Neural cell (in vitro differentiated cells): Measurements from ENCODE around the gene DDX41. TPM values are rescaled to one million over a fixed set of nuclear protein-coding genes. Genes with fewer than 3 reads are reported as not detected.

Experiments used
- H2AFZ ChIP-seq: fragments of 200-600, 300-800 bp; sonication (generic), shearing (Covaris generic); 2 replicates; pipeline ENCODE4 v1.6.0; 2014; ENCODE audit warnings: low read depth, mild to moderate bottlenecking, antibody characterized with exemption, low read length, moderate library complexity
- H3F3A ChIP-seq: fragments of 200-600 bp; shearing (Covaris generic); 2 replicates; pipeline ENCODE4 v1.6.1; 2016; ENCODE audit warnings: mild to moderate bottlenecking, moderate library complexity, mixed read lengths, antibody characterized with exemption, low read length; ENCODE audit not compliant: insufficient read depth, poor library complexity, severe bottlenecking
- H3K27ac ChIP-seq: fragments of 200-600, 300-800 bp; sonication (generic), shearing (Covaris generic); 2 replicates; pipeline ENCODE4 v1.5.1; 2014; ENCODE audit warnings: mild to moderate bottlenecking, low read length, moderate library complexity
- H3K27me3 ChIP-seq: fragments of 300-800, 200-600 bp; sonication (generic), shearing (Covaris generic); 2 replicates; pipeline ENCODE4 v1.6.0; 2014; ENCODE audit warnings: mild to moderate bottlenecking, low read depth, low read length, moderate library complexity; ENCODE audit not compliant: insufficient read depth
- H3K36me3 ChIP-seq: fragments of 300-800, 200-600 bp; sonication (generic), shearing (Covaris generic); 2 replicates; pipeline ENCODE4 v1.5.1; 2014; ENCODE audit warnings: mild to moderate bottlenecking, antibody characterized with exemption, low read length, moderate library complexity; ENCODE audit not compliant: insufficient read depth
- H3K4me2 ChIP-seq: fragments of 300-800, 200-600 bp; sonication (generic), shearing (Covaris generic); 2 replicates; pipeline ENCODE4 v1.6.0; 2014; ENCODE audit warnings: mild to moderate bottlenecking, low read length
- H3K4me3 ChIP-seq: fragments of 300-800, 200-600 bp; sonication (generic), shearing (Covaris generic); 2 replicates; pipeline ENCODE4 v1.5.1; 2014; ENCODE audit warnings: mild to moderate bottlenecking, low read length, moderate library complexity
- H3K79me2 ChIP-seq: fragments of 200-600 bp; shearing (Covaris generic); replicated peaks from 2 replicates; pipeline ENCODE4 v1.6.0; 2014; ENCODE audit warnings: mild to moderate bottlenecking, low read length, moderate library complexity; ENCODE audit not compliant: insufficient read depth
- H3K9ac ChIP-seq: fragments of 300-800, 200-600 bp; sonication (generic), shearing (Covaris generic); 2 replicates; pipeline ENCODE4 v1.6.1; 2016; ENCODE audit warnings: mild to moderate bottlenecking, low read length, mixed read lengths
- H3K9me2 ChIP-seq: fragments of 200-600 bp; shearing (Covaris generic); 2 replicates; pipeline ENCODE4 v1.6.1; 2016; ENCODE audit warnings: mild to moderate bottlenecking, low read length, mixed read lengths; ENCODE audit not compliant: insufficient read depth
- H3K9me3 ChIP-seq: fragments of 200-600, 300-800 bp; sonication (generic), shearing (Covaris generic); 2 replicates; pipeline ENCODE4 v1.6.1; 2016; ENCODE audit warnings: mild to moderate bottlenecking, mixed run types, low read length, moderate library complexity, mixed read lengths
- H4K20me1 ChIP-seq: fragments of 200-600 bp; shearing (Covaris generic); 2 replicates; pipeline ENCODE4 v1.6.1; 2016; ENCODE audit warnings: mild to moderate bottlenecking, mixed run types; ENCODE audit not compliant: insufficient read depth
- CTCF ChIP-seq: fragments of 450-650 bp; IDR thresholded peaks from 2 replicates; pipeline ENCODE4 v1.5.1; 2014; ENCODE audit warnings: antibody characterized with exemption, mild to moderate bottlenecking, moderate library complexity; ENCODE audit not compliant: poor library complexity, severe bottlenecking
- EP300 ChIP-seq: fragments of 450-650 bp; conservative IDR thresholded peaks from 2 replicates; pipeline ENCODE4 v1.6.1; 2014; ENCODE audit warnings: antibody characterized with exemption, mild to moderate bottlenecking, moderate library complexity; ENCODE audit not compliant: poor library complexity, severe bottlenecking
- EZH2 ChIP-seq: fragments of 200-600, 300-800 bp; shearing (Covaris generic), sonication (generic); IDR thresholded peaks from 2 replicates; pipeline ENCODE4 v1.6.1; 2014; ENCODE audit warnings: antibody characterized with exemption, low read length, borderline replicate concordance, mild to moderate bottlenecking; ENCODE audit not compliant: insufficient read depth, poor library complexity, severe bottlenecking
- MXI1 ChIP-seq: fragments of 450-650 bp; conservative IDR thresholded peaks from 2 replicates; pipeline ENCODE4 v1.6.1; 2014; ENCODE audit warnings: antibody characterized with exemption, mild to moderate bottlenecking; ENCODE audit not compliant: poor library complexity, severe bottlenecking
- POLR2AphosphoS5 ChIP-seq: IDR thresholded peaks from 2 replicates; pipeline ENCODE4 v1.6.1; 2012
- RAD21 ChIP-seq: fragments of 450-650 bp; conservative IDR thresholded peaks from 2 replicates; pipeline ENCODE4 v1.6.1; 2014; ENCODE audit warnings: antibody characterized with exemption, mild to moderate bottlenecking, moderate library complexity
- SMC3 ChIP-seq: fragments of 450-650 bp; conservative IDR thresholded peaks from 2 replicates; pipeline ENCODE4 v1.6.1; 2014; ENCODE audit warnings: antibody characterized with exemption, mild to moderate bottlenecking, moderate library complexity; ENCODE audit not compliant: poor library complexity
- TAF1 ChIP-seq: IDR thresholded peaks from 2 replicates; pipeline ENCODE4 v1.6.1; 2012; ENCODE audit warnings: low read depth
- polyA plus RNA-seq: library from polyadenylated mRNA; depleted of rRNA; stranded (reverse); fragments of >200 nt; gene quantifications from 2 replicates; pipeline ENCODE4 v1.2.3, GENCODE V29; 2014
- TF ChIP-seq, protein P1 (sequence below): IDR thresholded peaks from 2 replicates; pipeline ENCODE4 v1.6.1; 2012; ENCODE audit warnings: borderline replicate concordance

Gene DDX41
- polyA plus RNA-seq, 1 donor from 2014 or later = 113 TPM

DNA sequence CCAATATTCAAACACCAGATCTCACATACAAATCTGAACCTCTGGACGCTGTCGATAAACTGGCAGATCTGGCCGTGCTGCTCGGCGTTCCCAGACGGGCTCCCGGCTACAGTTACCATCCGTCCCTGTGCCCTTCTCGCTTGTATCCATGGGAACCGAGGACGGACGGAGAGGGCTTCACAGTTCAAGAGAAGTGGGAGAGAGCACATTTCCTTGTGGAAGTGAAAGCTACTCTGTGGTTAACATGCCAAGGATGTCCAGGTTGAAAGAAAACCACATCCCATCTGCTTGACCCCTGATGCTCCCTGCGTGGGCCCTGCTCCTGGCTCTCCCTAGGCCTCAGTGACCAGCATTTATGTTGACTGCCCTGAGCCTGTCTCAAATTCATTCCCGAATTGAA, 37.0 kb downstream of the DDX41 start:
- Histone ChIP-seq H3K9me3 (no peaks in the 10 kb centered on the region), H2AFZ (no peak overlapping the region), H3K4me3 (no peak overlapping the region), H3F3A (no peaks in the 10 kb centered on the region), H3K9me2 (no peaks in the 10 kb centered on the region), H4K20me1 (no peaks in the 10 kb centered on the region), H3K79me2 (no peaks in the 10 kb centered on the region), H3K27me3 (no peaks in the 10 kb centered on the region), H3K27ac (no peak overlapping the region), H3K36me3 (no peaks in the 10 kb centered on the region), H3K4me2 (no peak overlapping the region), H3K9ac (no peak overlapping the region)
- TF ChIP-seq MXI1 (no peak), TAF1 (no peak), RAD21 (no peak), POLR2AphosphoS5 (no peak), EP300 (no peak)
- TF ChIP-seq, protein P1, sequence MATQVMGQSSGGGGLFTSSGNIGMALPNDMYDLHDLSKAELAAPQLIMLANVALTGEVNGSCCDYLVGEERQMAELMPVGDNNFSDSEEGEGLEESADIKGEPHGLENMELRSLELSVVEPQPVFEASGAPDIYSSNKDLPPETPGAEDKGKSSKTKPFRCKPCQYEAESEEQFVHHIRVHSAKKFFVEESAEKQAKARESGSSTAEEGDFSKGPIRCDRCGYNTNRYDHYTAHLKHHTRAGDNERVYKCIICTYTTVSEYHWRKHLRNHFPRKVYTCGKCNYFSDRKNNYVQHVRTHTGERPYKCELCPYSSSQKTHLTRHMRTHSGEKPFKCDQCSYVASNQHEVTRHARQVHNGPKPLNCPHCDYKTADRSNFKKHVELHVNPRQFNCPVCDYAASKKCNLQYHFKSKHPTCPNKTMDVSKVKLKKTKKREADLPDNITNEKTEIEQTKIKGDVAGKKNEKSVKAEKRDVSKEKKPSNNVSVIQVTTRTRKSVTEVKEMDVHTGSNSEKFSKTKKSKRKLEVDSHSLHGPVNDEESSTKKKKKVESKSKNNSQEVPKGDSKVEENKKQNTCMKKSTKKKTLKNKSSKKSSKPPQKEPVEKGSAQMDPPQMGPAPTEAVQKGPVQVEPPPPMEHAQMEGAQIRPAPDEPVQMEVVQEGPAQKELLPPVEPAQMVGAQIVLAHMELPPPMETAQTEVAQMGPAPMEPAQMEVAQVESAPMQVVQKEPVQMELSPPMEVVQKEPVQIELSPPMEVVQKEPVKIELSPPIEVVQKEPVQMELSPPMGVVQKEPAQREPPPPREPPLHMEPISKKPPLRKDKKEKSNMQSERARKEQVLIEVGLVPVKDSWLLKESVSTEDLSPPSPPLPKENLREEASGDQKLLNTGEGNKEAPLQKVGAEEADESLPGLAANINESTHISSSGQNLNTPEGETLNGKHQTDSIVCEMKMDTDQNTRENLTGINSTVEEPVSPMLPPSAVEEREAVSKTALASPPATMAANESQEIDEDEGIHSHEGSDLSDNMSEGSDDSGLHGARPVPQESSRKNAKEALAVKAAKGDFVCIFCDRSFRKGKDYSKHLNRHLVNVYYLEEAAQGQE = no peak

- no peaks in the 10 kb centered on the region for H3F3A ChIP-seq
- no peaks in the 10 kb centered on the region for H3K36me3 ChIP-seq
- no peak overlapping the region for H2AFZ ChIP-seq
- no peaks in the 10 kb centered on the region for H4K20me1 ChIP-seq
- H3K4me3 ChIP-seq = no peak overlapping the region
- no peaks in the 10 kb centered on the region for H3K9me3 ChIP-seq
- H3K27ac ChIP-seq = no peak overlapping the region
- H3K4me2 ChIP-seq = no peak overlapping the region
- no peak overlapping the region for H3K9ac ChIP-seq
- H3K79me2 ChIP-seq = no peaks in the 10 kb centered on the region
- H3K9me2 ChIP-seq = no peaks in the 10 kb centered on the region
- no peaks in the 10 kb centered on the region for H3K27me3 ChIP-seq
- TF ChIP-seq POLR2AphosphoS5 = no peak
- no peak for TF ChIP-seq MXI1
- TF ChIP-seq, protein P1 = no peak
- TF ChIP-seq TAF1 = no peak
- no peak for TF ChIP-seq EZH2
- TF ChIP-seq SMC3 = no peak
- no peak for TF ChIP-seq RAD21
- TF ChIP-seq EP300 = no peak
- TF ChIP-seq CTCF = no peak
Measured at GRCh38 chr5:177478711-177479646, 37.8 kb downstream of the DDX41 start.
